ENCODE measurements around the gene RAB7B.

Gene RAB7B

DNA sequence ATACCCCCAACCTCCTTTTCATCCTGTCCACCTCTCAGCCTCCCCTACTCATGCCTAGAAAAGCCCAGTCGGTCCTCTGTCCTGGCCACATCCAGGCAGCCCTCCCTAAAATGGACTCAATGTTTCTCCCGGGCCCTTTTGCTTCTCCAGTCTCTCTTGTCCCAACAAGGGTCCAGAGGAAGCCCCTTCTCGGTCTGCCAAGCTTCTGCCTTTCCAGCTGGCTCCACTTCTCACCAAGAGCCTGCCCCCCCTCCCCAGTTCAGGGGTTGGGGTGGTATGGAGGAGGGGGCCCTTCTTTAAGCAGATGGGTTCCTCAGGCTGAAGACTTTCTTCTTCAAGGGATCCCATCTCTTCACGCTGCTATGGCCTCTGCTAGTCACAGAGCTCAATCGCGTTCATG, 23.9 kb downstream of the RAB7B start:
- Histone ChIP-seq H3K9me3 (ENCODE audit: control insufficient read depth, insufficient read depth, low read length) (no peaks in the 10 kb centered on the region), H3K36me3 (ENCODE audit: insufficient read depth, low read length) (no peaks in the 10 kb centered on the region), H3K4me1 (ENCODE audit: insufficient read depth, low read length) (peaks cover 10% of the 10 kb centered on the region; the same call in 1 of the 2 replicates), H3K9ac (ENCODE audit: low read depth, low read length) (no peak overlapping the region)

DNA sequence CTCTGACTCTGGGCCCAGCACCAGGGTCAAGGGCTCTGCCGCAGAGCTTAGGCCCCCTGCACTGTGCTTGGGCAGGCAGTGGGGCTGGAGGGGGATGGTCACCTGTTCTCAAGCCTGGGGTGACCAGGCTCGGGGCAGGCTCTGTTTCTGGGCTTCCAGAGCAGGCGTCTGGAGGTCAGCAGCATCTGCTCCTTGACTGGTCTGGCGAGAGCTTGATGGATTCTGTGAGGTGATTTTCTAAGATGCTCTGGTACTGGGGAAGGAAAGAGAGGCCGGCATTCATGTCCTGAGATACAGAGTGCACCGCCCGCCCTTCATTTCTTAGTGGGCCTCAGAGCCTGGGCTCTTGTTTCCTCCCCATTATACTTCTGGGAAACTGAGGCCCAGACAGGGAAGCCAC, 24.5 kb downstream of the RAB7B start:
- Histone ChIP-seq H3K9me3 (ENCODE audit: control insufficient read depth, insufficient read depth, low read length) (no peaks in the 10 kb centered on the region), H3K4me1 (ENCODE audit: insufficient read depth, low read length) (peaks cover 7% of the 10 kb centered on the region; the same call in 1 of the 2 replicates), H3K9ac (ENCODE audit: low read depth, low read length) (no peak overlapping the region), H3K36me3 (ENCODE audit: insufficient read depth, low read length) (no peaks in the 10 kb centered on the region)

DNA sequence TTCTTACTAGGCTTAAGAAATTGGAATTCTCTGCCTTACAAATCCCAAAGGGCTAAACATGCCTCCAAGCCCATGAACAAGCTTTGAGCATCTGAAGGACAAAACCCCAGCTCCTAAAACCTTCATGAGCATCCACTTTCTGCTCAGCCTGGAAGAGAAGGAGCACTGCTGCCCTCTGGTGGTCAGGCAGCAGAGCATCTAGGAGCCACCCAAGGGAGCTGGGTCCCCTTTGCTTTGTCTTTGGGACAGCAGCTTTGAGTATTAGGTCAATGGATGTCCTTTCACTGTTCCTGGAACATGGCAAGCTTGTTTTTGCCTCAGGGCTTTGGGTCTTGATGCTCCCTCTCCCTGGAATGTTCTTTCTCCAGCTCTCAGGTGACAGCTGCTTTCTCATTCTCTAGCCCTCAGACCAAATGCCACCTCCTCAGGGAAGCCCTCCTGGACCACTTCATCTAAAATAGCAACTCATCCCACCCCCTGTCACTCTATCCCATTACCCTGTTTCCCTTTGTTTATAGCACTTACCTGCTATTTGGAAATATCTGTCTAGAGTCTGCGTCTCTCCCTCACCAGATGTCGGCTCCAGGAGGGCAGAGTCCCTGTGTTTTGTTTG, 25.7 kb downstream of the RAB7B start:
- no peaks in the 10 kb centered on the region for H3K9me3 ChIP-seq (ENCODE audit: control insufficient read depth, insufficient read depth, low read length)
- H3K4me1 ChIP-seq (ENCODE audit: insufficient read depth, low read length), result peaks cover 7% of the 10 kb centered on the region; the same call in 1 of the 2 replicates
- no peaks in the 10 kb centered on the region for H3K36me3 ChIP-seq (ENCODE audit: insufficient read depth, low read length)
- no peak overlapping the region for H3K9ac ChIP-seq (ENCODE audit: low read depth, low read length)

DNA sequence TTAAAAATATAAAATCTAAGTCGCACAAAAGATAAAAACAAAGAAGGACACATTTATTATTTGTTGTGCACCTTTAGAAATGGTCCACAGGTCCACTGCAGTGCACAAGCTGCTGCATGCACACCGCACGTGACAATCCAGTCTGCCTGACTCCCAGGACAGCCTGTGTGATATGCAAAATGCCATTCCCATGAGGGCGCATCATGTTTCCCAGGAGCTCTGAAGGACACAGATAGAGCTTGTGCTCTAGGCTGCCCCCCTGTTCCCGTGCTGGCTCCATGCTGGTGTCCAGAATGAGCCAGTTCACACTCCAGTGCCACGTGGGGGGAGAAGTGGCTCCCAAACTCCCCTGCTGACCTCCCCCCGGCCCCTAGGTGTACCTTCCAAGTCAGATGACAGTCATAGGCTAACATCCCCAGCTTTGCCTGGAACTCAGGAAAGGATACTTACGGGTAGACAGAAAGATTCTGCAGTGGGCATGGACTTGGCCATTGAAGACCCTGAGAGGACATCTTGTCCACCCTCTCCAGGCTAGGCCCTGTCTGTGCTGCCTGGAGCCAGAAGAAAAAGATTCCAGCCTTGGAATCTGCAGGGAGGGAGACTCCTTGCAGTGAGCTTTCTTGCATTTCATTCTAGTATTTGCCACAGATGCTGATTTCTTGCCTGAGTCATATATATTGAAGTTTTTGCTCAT, 26.3 kb downstream of the RAB7B start:
- Histone ChIP-seq H3K4me1 (ENCODE audit: insufficient read depth, low read length) (peaks cover 7% of the 10 kb centered on the region; the same call in 1 of the 2 replicates), H3K36me3 (ENCODE audit: insufficient read depth, low read length) (no peaks in the 10 kb centered on the region), H3K9me3 (ENCODE audit: control insufficient read depth, insufficient read depth, low read length) (no peaks in the 10 kb centered on the region), H3K9ac (ENCODE audit: low read depth, low read length) (no peak overlapping the region)

DNA sequence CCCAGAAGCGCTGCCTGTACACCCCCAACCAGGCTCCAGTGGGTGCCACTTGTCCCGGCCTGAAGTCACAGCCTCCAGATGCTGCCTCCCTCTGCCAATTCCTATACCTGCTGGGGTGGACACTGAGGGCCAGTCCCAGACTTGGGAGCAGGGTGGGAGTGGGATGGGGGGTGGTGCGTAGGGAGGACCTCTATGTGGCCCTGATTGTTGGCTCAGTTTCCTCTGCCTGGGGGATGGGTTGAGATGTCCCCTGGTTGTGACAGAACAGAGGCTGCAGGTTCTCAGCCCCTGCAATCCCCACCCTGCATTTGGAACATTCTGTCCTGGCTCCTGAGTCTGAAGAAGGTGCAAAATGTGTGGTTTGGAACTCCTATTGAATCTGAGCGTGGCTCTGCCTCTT, 27.2 kb downstream of the RAB7B start:
- Histone ChIP-seq H3K36me3 (ENCODE audit: insufficient read depth, low read length) (no peaks in the 10 kb centered on the region), H3K9ac (ENCODE audit: low read depth, low read length) (no peak overlapping the region), H3K9me3 (ENCODE audit: control insufficient read depth, insufficient read depth, low read length) (no peaks in the 10 kb centered on the region), H3K4me1 (ENCODE audit: insufficient read depth, low read length) (peaks cover 7% of the 10 kb centered on the region; the same call in 1 of the 2 replicates)

DNA sequence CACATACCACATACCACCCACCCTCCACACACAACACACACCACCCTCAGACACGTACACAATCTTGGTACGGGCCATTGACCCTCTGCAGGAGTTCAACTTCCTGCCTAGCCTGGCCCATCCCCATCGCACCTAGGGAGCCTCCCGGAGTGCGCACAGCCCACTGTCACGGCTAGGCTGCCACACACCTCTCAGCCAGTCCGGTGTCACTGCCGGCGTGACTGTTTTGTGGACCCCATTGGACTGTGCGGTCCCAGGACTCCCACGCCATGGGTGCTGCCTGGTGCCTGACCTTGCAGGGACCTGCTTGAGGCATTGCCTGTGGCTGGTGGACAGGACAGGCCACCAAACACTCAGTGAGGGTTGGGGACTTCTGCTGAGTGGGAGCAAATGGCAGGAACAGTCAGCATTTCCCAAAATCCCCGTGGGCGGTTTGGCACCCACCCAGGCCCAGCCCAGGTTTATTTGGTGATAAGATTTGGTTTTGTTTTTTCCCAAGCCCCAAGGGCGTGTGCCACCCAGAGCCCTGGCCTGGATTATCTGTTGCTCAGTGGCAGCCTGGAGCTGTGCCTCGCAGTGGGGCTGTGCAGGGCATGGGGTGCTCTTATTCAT, 27.7 kb downstream of the RAB7B start:
- Histone ChIP-seq H3K36me3 (ENCODE audit: insufficient read depth, low read length) (no peaks in the 10 kb centered on the region), H3K9me3 (ENCODE audit: control insufficient read depth, insufficient read depth, low read length) (no peaks in the 10 kb centered on the region), H3K9ac (ENCODE audit: low read depth, low read length) (no peak overlapping the region), H3K4me1 (ENCODE audit: insufficient read depth, low read length) (peaks cover 7% of the 10 kb centered on the region; the same call in 1 of the 2 replicates)

DNA sequence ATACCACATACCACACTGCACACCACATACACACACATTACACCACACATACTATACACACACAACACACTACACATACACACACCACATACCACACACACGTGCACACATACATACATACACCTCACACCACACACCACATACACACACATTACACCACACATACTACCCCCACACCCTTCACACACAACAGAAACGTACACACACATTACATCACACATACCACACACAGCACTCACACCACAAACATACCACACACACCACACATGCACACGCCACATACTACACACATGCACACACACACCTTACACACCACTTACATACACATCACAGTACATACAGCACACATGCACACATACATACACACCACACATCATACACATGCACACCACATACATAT, 28.5 kb downstream of the RAB7B start:
- Histone ChIP-seq H3K9me3 (ENCODE audit: control insufficient read depth, insufficient read depth, low read length) (no peaks in the 10 kb centered on the region), H3K9ac (ENCODE audit: low read depth, low read length) (no peak overlapping the region), H3K36me3 (ENCODE audit: insufficient read depth, low read length) (no peaks in the 10 kb centered on the region), H3K4me1 (ENCODE audit: insufficient read depth, low read length) (peaks cover 7% of the 10 kb centered on the region; the same call in 1 of the 2 replicates)

DNA sequence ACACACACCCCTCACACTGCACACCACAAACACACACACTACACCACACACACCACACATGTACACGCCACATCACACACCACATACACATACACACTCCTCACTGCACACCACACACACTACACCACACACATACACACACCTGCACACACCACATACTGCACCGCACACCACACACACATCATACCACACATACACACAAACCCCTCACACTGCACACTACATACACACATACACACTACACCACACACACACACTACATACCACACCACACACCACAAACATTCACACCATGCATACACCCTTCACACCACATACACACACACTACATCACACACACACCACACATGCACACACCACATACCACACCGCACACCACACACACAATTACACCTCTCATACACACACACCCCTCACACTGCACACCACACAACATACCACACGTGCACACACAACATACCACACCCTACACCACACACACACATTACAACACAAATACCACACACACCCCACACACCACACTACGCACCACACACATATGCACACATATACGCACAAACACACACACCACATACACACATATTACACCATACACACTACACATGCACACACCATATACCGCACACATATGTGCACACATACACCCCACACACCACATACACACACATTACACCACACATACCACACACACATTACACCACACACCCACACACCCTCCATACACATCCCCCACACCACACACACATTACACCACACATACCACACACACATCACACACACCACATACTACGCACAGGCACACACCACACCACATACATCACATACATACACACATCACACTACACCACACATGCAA, 29.6 kb downstream of the RAB7B start:
- Histone ChIP-seq H3K4me1 (ENCODE audit: insufficient read depth, low read length) (peaks cover 7% of the 10 kb centered on the region; the same call in 1 of the 2 replicates), H3K36me3 (ENCODE audit: insufficient read depth, low read length) (no peaks in the 10 kb centered on the region), H3K9me3 (ENCODE audit: control insufficient read depth, insufficient read depth, low read length) (no peaks in the 10 kb centered on the region), H3K9ac (ENCODE audit: low read depth, low read length) (no peak overlapping the region)

DNA sequence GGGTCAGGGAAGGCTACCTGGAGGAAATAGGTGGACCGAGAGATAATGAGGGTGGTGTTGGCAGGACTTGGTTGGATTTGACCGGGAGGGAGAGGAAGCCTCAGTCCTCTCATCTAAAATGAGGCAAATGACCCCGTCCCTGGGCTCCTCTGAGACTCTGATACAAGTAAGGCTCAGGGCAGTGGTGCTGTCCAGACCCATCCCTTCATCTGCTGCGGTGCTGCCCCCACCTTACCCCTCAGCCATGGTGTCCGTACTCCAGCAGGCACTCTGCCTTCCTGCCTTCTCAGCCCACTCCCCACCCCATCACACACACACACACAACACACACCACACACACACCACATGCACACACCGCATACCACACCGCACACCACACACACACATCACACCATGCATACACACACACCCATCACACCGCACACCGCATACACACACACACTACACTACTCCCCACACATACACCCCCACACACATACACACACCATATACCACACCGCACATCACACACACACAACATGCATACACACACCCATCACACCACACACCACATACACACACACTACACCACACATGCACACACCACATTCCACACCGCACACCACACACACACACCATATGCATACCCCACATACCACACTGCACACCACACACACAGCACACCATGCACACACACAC, 30.6 kb downstream of the RAB7B start:
- H3K9me3 ChIP-seq (ENCODE audit: control insufficient read depth, insufficient read depth, low read length), result no peaks in the 10 kb centered on the region
- H3K4me1 ChIP-seq (ENCODE audit: insufficient read depth, low read length), result peaks cover 7% of the 10 kb centered on the region; the same call in 1 of the 2 replicates
- H3K9ac ChIP-seq (ENCODE audit: low read depth, low read length), result no peak overlapping the region
- H3K36me3 ChIP-seq (ENCODE audit: insufficient read depth, low read length), result no peaks in the 10 kb centered on the region

DNA sequence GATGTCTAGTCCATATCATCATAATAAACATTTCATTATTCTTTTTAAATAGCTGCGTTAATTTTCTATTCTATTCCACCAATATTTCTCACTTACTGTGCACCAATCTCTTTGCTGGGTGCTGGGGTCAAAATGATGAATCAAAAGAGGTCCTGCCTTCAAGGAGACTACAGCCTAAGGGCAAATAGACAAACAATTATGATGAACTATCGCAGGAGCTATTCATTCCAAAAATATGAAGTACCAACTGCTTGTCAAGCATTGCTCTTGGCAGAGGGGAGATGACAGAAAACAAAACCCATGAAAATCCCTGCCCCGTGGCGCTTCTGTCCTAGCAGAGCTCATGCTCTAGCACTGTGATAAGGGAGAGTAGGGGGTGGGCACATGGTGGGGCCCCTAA, 31.1 kb downstream of the RAB7B start:
- Histone ChIP-seq H3K9me3 (ENCODE audit: control insufficient read depth, insufficient read depth, low read length) (no peaks in the 10 kb centered on the region), H3K4me1 (ENCODE audit: insufficient read depth, low read length) (peaks cover 5% of the 10 kb centered on the region; the same call in 1 of the 2 replicates), H3K9ac (ENCODE audit: low read depth, low read length) (no peak overlapping the region), H3K36me3 (ENCODE audit: insufficient read depth, low read length) (no peaks in the 10 kb centered on the region)

DNA sequence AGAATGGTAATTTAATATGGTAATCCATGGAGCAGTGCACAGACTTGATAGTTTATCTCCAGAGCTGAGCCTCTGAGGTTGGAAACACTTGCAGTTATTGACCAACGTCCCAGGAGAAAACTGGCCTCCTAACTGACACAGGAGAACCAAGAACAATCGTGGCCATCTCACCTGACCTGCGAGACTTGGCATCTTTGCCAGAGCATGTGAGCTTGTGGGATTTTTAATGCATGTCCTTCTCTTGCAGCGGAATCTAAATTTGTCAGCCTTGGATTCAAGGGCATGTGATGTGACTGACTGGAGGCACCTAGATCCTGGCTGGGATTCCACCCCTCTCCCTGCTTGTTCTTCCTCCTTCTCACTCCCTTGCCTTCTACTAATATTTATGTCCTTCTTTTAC, 32.1 kb downstream of the RAB7B start:
- Histone ChIP-seq H3K4me1 (ENCODE audit: insufficient read depth, low read length) (no peaks in the 10 kb centered on the region), H3K9me3 (ENCODE audit: control insufficient read depth, insufficient read depth, low read length) (no peaks in the 10 kb centered on the region), H3K9ac (ENCODE audit: low read depth, low read length) (no peak overlapping the region), H3K36me3 (ENCODE audit: insufficient read depth, low read length) (no peaks in the 10 kb centered on the region)

DNA sequence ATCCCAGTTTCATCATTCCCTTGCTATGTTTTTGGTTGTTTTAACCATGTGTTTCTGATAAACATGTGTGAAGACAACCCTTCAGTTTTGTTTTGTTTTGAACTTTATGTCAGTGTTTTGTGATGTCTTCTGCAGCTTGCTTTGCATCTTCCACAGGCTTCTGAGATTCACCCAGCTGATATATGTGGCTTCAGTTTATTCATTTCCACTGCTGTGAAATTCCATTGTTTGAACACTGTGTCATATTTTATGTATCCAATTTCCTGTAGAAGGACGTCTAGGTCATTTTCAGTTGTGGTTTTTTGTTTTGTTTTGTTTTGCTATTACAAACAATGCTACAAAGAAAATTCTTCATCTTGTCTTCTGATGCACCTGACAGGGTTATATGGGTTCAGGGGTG, 32.7 kb downstream of the RAB7B start:
- Histone ChIP-seq H3K4me1 (ENCODE audit: insufficient read depth, low read length) (no peaks in the 10 kb centered on the region), H3K9ac (ENCODE audit: low read depth, low read length) (no peak overlapping the region), H3K36me3 (ENCODE audit: insufficient read depth, low read length) (no peaks in the 10 kb centered on the region), H3K9me3 (ENCODE audit: control insufficient read depth, insufficient read depth, low read length) (no peaks in the 10 kb centered on the region)

DNA sequence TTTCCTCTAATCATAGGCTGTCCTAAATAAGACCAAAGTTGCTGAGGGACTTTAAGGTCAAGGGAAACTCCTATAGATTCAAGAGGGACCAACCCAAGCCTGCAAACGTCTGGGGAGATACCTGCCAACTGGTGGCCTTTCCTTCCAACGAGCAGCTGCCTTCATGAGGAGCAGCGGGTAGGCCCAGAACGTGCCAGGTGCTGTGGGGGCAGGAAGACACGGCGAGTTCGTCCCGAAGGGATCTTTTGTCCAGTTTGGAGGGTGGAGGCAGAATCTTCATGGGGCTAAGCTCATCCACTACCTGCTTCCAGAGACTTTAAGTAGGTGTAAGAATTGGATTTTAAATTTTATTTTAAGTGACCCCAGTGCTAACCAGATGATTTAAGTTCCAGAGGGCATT, 34.0 kb downstream of the RAB7B start:
- no peak overlapping the region for H3K9ac ChIP-seq (ENCODE audit: low read depth, low read length)
- H3K4me1 ChIP-seq (ENCODE audit: insufficient read depth, low read length), result no peaks in the 10 kb centered on the region
- no peaks in the 10 kb centered on the region for H3K36me3 ChIP-seq (ENCODE audit: insufficient read depth, low read length)
- H3K9me3 ChIP-seq (ENCODE audit: control insufficient read depth, insufficient read depth, low read length), result no peaks in the 10 kb centered on the region
